GM12892 (cell line): Measurements from ENCODE around the gene IL17C.

Experiments
- DNase-seq: peaks from one replicate; pipeline ENCODE4 v3.0.0; 2011; ENCODE audit not compliant: insufficient read length
- FAIRE-seq: peaks from 2 replicates; lab custom pipeline; 2011; peaks lifted over from hg19 to GRCh38; lab: Jason Lieb, UNC
- POLR2A ChIP-seq: IDR thresholded peaks from 2 replicates; pipeline ENCODE4 v1.6.1; 2011; ENCODE audit warnings: low read depth, low read length, control low read depth
- POLR2AphosphoS5 ChIP-seq: IDR thresholded peaks from 2 replicates; pipeline ENCODE4 v1.6.1; 2011; ENCODE audit warnings: low read depth, low read length, control low read depth
- TAF1 ChIP-seq: IDR thresholded peaks from 2 replicates; pipeline ENCODE4 v1.6.1; 2011; ENCODE audit warnings: low read depth, mild to moderate bottlenecking, control low read depth, low read length, borderline replicate concordance

The IL17C gene

GRCh38 chr16:88650749-88651275 is 12.4 kb downstream of the IL17C start, which contains the start of gene CYBA:
Gene CYBA (minus strand): TSS chr16:88651053. CDS start chr16:88651013, 40 bp downstream.
- TF ChIP-seq TAF1 = peak; percentile 74
- peak; percentile 96 for TF ChIP-seq POLR2AphosphoS5
- peak; percentile 93 for TF ChIP-seq POLR2A
- no peak for FAIRE-seq
- DNase-seq = peak; percentile 97

GRCh38 chr16:88651276-88651988 is 13.1 kb downstream of the IL17C start:
- DNase-seq = peak; percentile 96
- TF ChIP-seq POLR2A (peak; percentile 75), TAF1 (no peak), POLR2AphosphoS5 (peak; percentile 39; the same call in 1 of the 2 replicates)
- peak; percentile 99 for FAIRE-seq

- DNase-seq (no peak), FAIRE-seq (no peak)
- TF ChIP-seq TAF1 = no peak
- no peak for TF ChIP-seq POLR2A
- TF ChIP-seq POLR2AphosphoS5 = no peak
Observed at GRCh38 chr16:88651989-88652761, 13.8 kb downstream of the IL17C start.

- no peak for TF ChIP-seq POLR2A
- no peak for TF ChIP-seq TAF1
- TF ChIP-seq POLR2AphosphoS5 = no peak
- no peak for DNase-seq
- no peak for FAIRE-seq
Observed at GRCh38 chr16:88652762-88653063, 14.3 kb downstream of the IL17C start.

- TF ChIP-seq POLR2A (no peak), TAF1 (no peak)
- FAIRE-seq (no peak), DNase-seq (no peak)
Observed at GRCh38 chr16:88653101-88653500, 14.7 kb downstream of the IL17C start.

GRCh38 chr16:88653596-88654362 is 15.4 kb downstream of the IL17C start:
- no peak for FAIRE-seq
- no peak for DNase-seq
- TF ChIP-seq TAF1 = no peak
- no peak for TF ChIP-seq POLR2A
- TF ChIP-seq POLR2AphosphoS5 = no peak

- TF ChIP-seq POLR2A = no peak
- no peak for TF ChIP-seq POLR2AphosphoS5
- no peak for FAIRE-seq
- no peak for DNase-seq
Observed at GRCh38 chr16:88654363-88655052, 16.1 kb downstream of the IL17C start.

- no peak for DNase-seq
- TF ChIP-seq POLR2A = no peak
- no peak for TF ChIP-seq POLR2AphosphoS5
- TF ChIP-seq TAF1 = no peak
- FAIRE-seq = no peak
Observed at GRCh38 chr16:88655053-88655732, 16.8 kb downstream of the IL17C start.

- DNase-seq (no peak), FAIRE-seq (no peak)
- TF ChIP-seq TAF1 (no peak), POLR2A (no peak)
Observed at GRCh38 chr16:88655733-88656281, 17.4 kb downstream of the IL17C start.

- FAIRE-seq (no peak), DNase-seq (no peak)
- TF ChIP-seq POLR2A (no peak), POLR2AphosphoS5 (no peak), TAF1 (no peak)
Observed at GRCh38 chr16:88656291-88656980, 18.1 kb downstream of the IL17C start.

GRCh38 chr16:88657371-88657770 is 19.0 kb downstream of the IL17C start:
- TF ChIP-seq POLR2A (no peak), TAF1 (no peak)
- FAIRE-seq = no peak
- no peak for DNase-seq
